IPS DF 19.7 (cell line): Measurements from ENCODE around the gene RTKN.
"Not testable (repeated sequence)": the region's sequence is repeated elsewhere in the genome, so short reads cannot be mapped to it uniquely, and the experiment has no call there.

Source experiments
- DNase-seq: peaks from one replicate; pipeline ENCODE4 v3.0.0-alpha.2; 2013; ENCODE audit warnings: low read depth, low spot score

RTKN gene

GRCh38 chr2:74441690-74442482 lies at the start of gene RTKN:
RTKN (minus strand) TSS chr2:74441937; CDS start chr2:74441816, 121 bp downstream.
- DNase-seq: no peak

- no peak for DNase-seq
Observed at GRCh38 chr2:74489906-74490305, 48.2 kb upstream of the RTKN start.

- no peak for DNase-seq
Observed at GRCh38 chr2:74488643-74489481, 47.1 kb upstream of the RTKN start.

- no peak for DNase-seq
Observed at GRCh38 chr2:74486141-74486540, 44.4 kb upstream of the RTKN start.

GRCh38 chr2:74483675-74484164 lies 42.0 kb upstream of the RTKN start:
- DNase-seq: not testable (repeated sequence)

- DNase-seq: peak; percentile 88
Observed at GRCh38 chr2:74482801-74483674, 41.3 kb upstream of the RTKN start, which contains the start of the genes CCDC142 and TTC31. CCDC142 (minus strand) TSS chr2:74482998; CDS start chr2:74482837, 161 bp downstream. TTC31 (plus strand) TSS chr2:74483081; CDS start chr2:74483096, 15 bp downstream.

GRCh38 chr2:74481961-74482800 lies 40.4 kb upstream of the RTKN start:
- no peak for DNase-seq

- no peak for DNase-seq
Observed at GRCh38 chr2:74481431-74481830, 39.7 kb upstream of the RTKN start.

GRCh38 chr2:74474899-74475298 lies 33.2 kb upstream of the RTKN start:
- no peak for DNase-seq

GRCh38 chr2:74474481-74474880 lies 32.7 kb upstream of the RTKN start:
- no peak for DNase-seq

- no peak for DNase-seq
Observed at GRCh38 chr2:74472945-74473258, 31.2 kb upstream of the RTKN start.

- DNase-seq: peak; percentile 85
Observed at GRCh38 chr2:74472086-74472944, 30.6 kb upstream of the RTKN start, which contains the start of gene MRPL53. MRPL53 (minus strand) TSS chr2:74472680; CDS start chr2:74472660, 20 bp downstream.

- no peak for DNase-seq
Observed at GRCh38 chr2:74471332-74472065, 29.8 kb upstream of the RTKN start.

- DNase-seq: not testable (repeated sequence)
Observed at GRCh38 chr2:74470742-74471141, 29.0 kb upstream of the RTKN start.

GRCh38 chr2:74464406-74464805 lies 22.7 kb upstream of the RTKN start:
- no peak for DNase-seq

GRCh38 chr2:74462786-74463105 lies 21.0 kb upstream of the RTKN start:
- DNase-seq: no peak

GRCh38 chr2:74462054-74462785 lies 20.5 kb upstream of the RTKN start:
- no peak for DNase-seq
